UCSD-AML1 (cell line): ENCODE measurements around the gene F2.

Experiments
- DNase-seq: peaks from one replicate; lab custom pipeline; 2025; ENCODE audit not compliant: unreplicated experiment; lab: John Stamatoyannopoulos, UW

Gene F2

GRCh38 chr11:46738887-46739286, 19.9 kb downstream of the F2 start:
- no peak for DNase-seq

GRCh38 chr11:46741600-46742484, 22.8 kb downstream of the F2 start:
- no peak for DNase-seq

- no peak for DNase-seq
Measured at GRCh38 chr11:46743043-46743442, 24.0 kb downstream of the F2 start.

DNA sequence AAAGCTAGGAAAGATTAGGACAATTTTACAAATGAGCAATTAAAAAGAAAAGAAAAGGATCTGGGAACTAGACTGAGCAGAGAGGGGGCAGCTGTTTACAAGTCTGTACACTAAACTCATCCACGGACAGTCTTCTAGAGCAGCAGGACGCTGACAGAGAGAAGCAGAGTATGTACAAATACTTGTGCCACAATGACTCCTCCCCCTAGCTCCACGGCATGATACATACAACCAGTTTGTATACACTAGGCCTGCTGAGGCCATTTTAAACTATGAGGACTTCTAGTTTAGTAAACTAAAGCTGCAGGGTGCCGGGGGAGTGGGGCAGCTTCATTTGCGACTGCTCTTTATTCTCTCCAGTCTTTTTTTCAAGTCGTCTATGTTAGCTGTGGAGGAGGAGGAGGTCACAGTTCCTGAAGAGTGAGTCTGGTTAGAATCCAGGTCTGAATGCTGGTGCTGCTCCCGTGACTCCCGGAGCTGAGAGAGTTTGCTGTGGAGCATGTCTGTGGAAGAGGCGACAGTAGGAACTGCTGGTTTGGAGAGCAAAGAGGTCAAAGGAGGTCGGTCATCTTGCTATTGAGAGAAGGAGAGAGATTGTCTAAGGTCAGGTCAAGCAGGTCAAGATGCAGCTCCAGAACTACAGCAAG, 24.8 kb downstream of the F2 start:
- no peak for DNase-seq

DNA sequence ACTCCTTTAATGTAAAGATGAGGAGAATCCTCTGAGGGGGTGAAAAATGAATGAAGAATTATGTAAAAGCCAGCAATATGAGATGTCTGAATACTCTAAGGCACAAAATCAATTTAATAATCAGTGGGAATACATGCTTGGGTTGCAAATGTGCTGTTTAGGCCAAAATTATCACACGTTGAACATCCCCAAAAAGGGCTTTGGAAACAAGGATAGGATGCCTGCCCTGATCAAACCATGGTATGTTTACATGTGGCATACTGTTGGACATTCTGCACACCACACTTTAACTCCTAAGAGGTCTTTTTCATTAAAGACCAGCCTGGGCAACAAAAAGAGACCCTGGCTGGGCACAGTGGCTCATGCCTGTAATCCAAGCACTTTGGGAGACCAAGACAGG, 26.3 kb downstream of the F2 start:
- DNase-seq: no peak

- no peak for DNase-seq
Measured at GRCh38 chr11:46745995-46746394, 27.0 kb downstream of the F2 start.

- no peak for DNase-seq
Measured at GRCh38 chr11:46747150-46747549, 28.1 kb downstream of the F2 start.

- no peak for DNase-seq
Measured at GRCh38 chr11:46755962-46756361, 36.9 kb downstream of the F2 start.

DNA sequence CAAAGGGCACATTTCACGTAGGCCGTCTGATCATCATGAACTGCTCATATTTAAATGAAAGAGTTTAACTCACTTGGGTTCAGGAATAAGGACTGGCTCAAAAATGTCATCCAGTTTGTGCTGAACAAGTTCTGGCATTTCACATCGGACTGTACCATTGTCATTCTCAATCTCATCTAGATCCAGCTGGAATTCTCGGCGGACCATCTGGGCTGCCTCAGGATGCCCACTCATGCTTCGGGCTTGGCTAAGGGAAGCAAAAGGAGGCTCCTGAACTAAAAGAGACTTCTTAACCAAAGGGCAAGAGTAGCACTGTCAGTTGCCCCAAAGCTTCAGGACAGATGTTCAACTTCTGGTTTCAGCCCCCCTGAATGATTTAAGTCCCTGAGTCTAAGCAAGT, 40.2 kb downstream of the F2 start:
- DNase-seq: no peak

DNA sequence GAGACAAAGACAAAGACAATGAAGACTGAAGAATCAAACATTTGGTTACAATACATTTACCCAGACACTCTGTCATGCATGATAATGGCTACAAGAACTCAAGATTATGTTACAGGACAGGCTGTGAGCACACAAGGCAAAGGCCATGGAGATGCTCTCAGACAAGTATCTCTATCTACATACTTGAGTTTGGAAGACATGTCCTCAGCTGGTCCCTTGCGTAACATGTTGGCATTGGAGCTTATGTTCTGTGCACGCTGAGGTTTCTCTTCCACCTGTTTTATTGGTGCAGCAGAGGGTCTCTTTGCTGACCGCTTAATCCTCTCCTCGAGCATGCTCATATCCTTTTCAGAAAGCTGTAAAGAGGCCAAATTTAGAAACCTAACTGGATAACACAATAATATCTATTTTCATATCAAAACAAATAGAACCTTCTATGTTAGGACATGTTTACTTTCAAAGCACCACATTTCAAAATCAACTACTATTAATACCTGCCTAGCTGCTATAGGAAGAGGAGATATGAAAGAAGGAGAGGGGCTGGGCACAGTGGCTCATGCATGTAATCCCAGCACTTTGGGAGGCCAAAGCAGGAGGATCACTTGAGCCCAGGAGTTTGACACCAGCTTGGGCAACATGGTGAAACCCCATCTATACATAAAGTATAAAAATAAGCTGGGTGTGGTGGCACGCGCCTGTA, 41.6 kb downstream of the F2 start:
- no peak for DNase-seq

- DNase-seq: no peak
Measured at GRCh38 chr11:46761807-46762206, 42.8 kb downstream of the F2 start.

DNA sequence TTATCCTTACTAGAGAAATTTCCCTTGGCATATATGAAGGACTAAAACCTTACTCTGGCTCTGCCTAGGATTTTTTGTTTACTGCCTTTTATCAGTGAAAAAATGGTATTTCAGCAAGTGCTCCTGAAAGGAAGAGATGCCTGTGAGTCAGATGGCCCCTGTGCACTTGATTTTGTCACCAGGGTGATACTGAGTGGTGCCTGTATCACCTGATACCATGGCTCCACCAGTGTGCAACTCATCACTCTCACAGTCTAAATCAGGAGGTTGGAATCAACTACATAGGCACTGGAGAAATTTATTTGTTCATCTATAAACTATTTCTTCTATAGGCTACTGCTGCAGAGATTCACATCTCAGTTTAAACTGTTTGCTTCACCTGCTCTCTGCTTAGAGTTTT, 43.2 kb downstream of the F2 start:
- no peak for DNase-seq

GRCh38 chr11:46766656-46767055, 47.6 kb downstream of the F2 start:
- DNase-seq: no peak

DNA sequence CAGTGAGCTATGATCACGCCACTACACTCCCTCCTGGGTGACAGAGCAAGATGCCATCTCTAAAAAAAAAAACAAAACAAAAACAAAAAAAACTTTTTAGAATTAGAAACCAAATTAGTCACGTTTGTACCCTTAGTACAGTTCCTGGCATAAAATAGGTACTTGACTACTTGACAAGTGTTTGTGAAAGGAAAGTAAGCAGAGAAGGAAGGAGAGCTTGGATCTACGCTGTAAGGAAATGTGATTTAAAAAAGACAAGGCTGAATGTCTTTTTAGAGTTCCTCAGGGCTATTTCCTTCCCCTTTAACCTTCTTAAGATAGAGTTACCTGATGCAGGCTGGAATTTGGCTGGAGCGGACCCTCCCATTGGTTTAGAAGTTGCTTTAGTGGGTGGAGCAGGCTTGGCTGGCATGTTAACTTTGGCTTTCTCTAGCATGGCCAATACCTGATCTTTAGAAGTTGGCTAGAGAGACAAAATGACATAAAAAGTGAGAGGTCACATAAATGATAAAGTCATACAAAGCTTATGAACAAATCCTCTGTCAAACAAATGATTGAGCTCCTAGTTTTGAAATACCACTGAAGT, 50.7 kb downstream of the F2 start:
- DNase-seq: no peak

- no peak for DNase-seq
Measured at GRCh38 chr11:46776878-46777277, 57.9 kb downstream of the F2 start.

DNA sequence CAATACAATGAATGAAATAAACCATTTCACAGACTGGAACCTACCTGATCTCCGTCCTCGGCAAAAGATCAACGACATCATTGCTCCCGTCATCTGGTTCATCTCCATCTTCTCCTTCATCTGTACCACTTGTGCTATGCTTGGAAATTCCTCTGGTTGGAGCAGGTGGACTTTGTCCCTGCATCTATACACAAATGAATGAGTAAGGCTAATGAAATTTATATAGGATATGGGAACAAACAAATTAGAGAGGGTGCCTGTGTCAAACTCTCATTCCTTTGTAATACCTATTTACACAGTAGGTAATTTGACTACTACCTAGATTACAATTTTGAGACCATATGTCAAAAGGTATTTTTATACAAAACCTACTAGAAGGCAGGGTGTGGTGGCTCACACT, 59.4 kb downstream of the F2 start:
- DNase-seq: no peak
